ENCODE data around the gene EDIL3.

The EDIL3 gene

GRCh38 chr5:84411832-84412605 is 27.3 kb upstream of the EDIL3 start:
- H3K27ac ChIP-seq: no peak overlapping the region
- TF ChIP-seq, protein P1, sequence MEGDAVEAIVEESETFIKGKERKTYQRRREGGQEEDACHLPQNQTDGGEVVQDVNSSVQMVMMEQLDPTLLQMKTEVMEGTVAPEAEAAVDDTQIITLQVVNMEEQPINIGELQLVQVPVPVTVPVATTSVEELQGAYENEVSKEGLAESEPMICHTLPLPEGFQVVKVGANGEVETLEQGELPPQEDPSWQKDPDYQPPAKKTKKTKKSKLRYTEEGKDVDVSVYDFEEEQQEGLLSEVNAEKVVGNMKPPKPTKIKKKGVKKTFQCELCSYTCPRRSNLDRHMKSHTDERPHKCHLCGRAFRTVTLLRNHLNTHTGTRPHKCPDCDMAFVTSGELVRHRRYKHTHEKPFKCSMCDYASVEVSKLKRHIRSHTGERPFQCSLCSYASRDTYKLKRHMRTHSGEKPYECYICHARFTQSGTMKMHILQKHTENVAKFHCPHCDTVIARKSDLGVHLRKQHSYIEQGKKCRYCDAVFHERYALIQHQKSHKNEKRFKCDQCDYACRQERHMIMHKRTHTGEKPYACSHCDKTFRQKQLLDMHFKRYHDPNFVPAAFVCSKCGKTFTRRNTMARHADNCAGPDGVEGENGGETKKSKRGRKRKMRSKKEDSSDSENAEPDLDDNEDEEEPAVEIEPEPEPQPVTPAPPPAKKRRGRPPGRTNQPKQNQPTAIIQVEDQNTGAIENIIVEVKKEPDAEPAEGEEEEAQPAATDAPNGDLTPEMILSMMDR (conservative IDR thresholded peaks at IDR 0.05): no peak

DNA sequence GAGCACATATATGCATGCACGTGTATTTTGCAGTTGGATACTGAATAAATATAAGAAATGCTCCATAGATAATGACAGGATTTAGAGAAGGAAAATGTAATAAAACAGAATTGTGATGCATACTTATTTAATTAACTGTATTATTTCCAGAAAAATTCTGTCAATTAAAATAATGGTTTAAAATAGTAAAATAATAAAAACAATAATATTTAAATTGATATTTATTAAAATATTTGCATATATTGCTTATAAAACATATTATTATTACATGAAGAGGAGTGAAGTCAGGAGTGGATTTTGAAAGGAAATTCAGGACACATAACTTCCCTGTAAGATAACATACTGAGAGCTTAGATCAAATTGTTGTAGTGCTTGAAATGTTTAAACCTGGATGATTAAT is 21.4 kb upstream of the EDIL3 start:
- no peak overlapping the region for H3K27ac ChIP-seq
- TF ChIP-seq, protein P1 (conservative IDR thresholded peaks at IDR 0.05): no peak

DNA sequence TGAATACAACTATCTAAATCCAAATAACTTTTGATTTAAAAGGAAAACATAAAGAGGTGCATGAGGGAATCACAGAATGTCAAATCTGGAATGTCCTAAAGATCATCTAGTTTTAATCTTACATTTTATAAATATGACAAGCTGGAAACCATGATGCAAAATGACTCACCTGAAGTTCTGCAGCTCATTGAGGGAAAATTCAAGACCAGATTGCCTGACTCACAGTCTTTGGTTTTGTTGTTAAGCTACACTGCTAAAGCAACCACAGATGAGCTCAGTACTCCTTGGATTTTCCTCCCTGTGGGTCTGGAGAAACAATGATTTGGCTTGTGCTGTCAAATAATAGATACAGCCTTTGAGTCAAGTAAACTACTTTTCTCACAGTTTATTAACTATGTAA is 19.1 kb upstream of the EDIL3 start:
- TF ChIP-seq, protein P1 (conservative IDR thresholded peaks at IDR 0.05): no peak

GRCh38 chr5:84397385-84397784 is 12.7 kb upstream of the EDIL3 start:
- TF ChIP-seq, protein P1 (conservative IDR thresholded peaks at IDR 0.05): no peak
- no peak overlapping the region for H3K27ac ChIP-seq

More for the DNA sequence above, 19.1 kb upstream of the EDIL3 start:
- no peak overlapping the region for H3K27ac ChIP-seq

GRCh38 chr5:84393969-84394368 is 9.3 kb upstream of the EDIL3 start:
- TF ChIP-seq, protein P1 (conservative IDR thresholded peaks at IDR 0.05): no peak
- H3K27ac ChIP-seq: no peak overlapping the region

GRCh38 chr5:84392836-84393235 is 8.2 kb upstream of the EDIL3 start:
- H3K27ac ChIP-seq: no peak overlapping the region
- TF ChIP-seq, protein P1 (conservative IDR thresholded peaks at IDR 0.05): no peak

- TF ChIP-seq, protein P1 (conservative IDR thresholded peaks at IDR 0.05): no peak
- no peak overlapping the region for H3K27ac ChIP-seq
Observed at GRCh38 chr5:84385705-84386104, 1.0 kb upstream of the EDIL3 start.

Measured in VCaP (cell line).